Mucosa of stomach (tissue), 1 donor: ENCODE measurements around the gene RPS27.
A peak's percentile ranks its signal among the peaks of the same experiment; 100 is the strongest.

ENCODE experiments used
- H3K27me3 ChIP-seq: one replicate; pipeline ENCODE4 v1.7.0; 2013; ENCODE audit warnings: mild to moderate bottlenecking, low read length; ENCODE audit not compliant: control insufficient read depth, insufficient read depth
- H3K36me3 ChIP-seq: one replicate; pipeline ENCODE4 v1.7.0; 2013; ENCODE audit warnings: low read length; ENCODE audit not compliant: control insufficient read depth, insufficient read depth
- H3K4me1 ChIP-seq: one replicate; pipeline ENCODE4 v1.7.0; 2013; ENCODE audit warnings: mild to moderate bottlenecking, low read length; ENCODE audit not compliant: control insufficient read depth, insufficient read depth
- H3K4me3 ChIP-seq: one replicate; pipeline ENCODE4 v1.7.0; 2013; ENCODE audit warnings: low read length
- H3K9ac ChIP-seq: one replicate; pipeline ENCODE4 v1.7.0; 2013; ENCODE audit warnings: mild to moderate bottlenecking, low read length, moderate library complexity
- H3K9me3 ChIP-seq: one replicate; pipeline ENCODE4 v1.7.0; 2013; ENCODE audit warnings: mild to moderate bottlenecking, low read length, moderate library complexity; ENCODE audit not compliant: control insufficient read depth
- donor health status: Pancreatic carcinoma.

The RPS27 gene

GRCh38 chr1:153990468-153991150 lies at the start of gene RPS27:
Gene RPS27 (plus strand): TSS chr1:153990762. CDS start chr1:153990797, 35 bp downstream.
- peaks cover 27% of the 10 kb centered on the region for H3K4me1 ChIP-seq
- H3K9ac ChIP-seq: peak within 1 kb of the TSS; percentile 98
- no peaks in the 10 kb centered on the region for H3K9me3 ChIP-seq
- H3K4me3 ChIP-seq: peak within 1 kb of the TSS; percentile 88
- H3K36me3 ChIP-seq: no peaks in the 10 kb centered on the region
- H3K27me3 ChIP-seq: no peaks in the 10 kb centered on the region

GRCh38 chr1:153941826-153942725 lies 48.5 kb upstream of the RPS27 start:
- no peak overlapping the region for H3K4me3 ChIP-seq
- H3K4me1 ChIP-seq: peaks cover 18% of the 10 kb centered on the region
- no peaks in the 10 kb centered on the region for H3K27me3 ChIP-seq
- peaks cover 3% of the 10 kb centered on the region for H3K36me3 ChIP-seq
- no peak overlapping the region for H3K9ac ChIP-seq
- no peaks in the 10 kb centered on the region for H3K9me3 ChIP-seq

GRCh38 chr1:153942766-153943549 lies 47.6 kb upstream of the RPS27 start:
- peaks cover 19% of the 10 kb centered on the region for H3K4me1 ChIP-seq
- no peak overlapping the region for H3K9ac ChIP-seq
- H3K4me3 ChIP-seq: no peak overlapping the region
- H3K9me3 ChIP-seq: no peaks in the 10 kb centered on the region
- no peaks in the 10 kb centered on the region for H3K27me3 ChIP-seq
- no peaks in the 10 kb centered on the region for H3K36me3 ChIP-seq

- H3K36me3 ChIP-seq: peaks cover 8% of the 10 kb centered on the region
- peak overlapping the region; percentile 92 for H3K9ac ChIP-seq
- H3K4me3 ChIP-seq: no peak overlapping the region
- H3K27me3 ChIP-seq: no peaks in the 10 kb centered on the region
- H3K9me3 ChIP-seq: no peaks in the 10 kb centered on the region
- H3K4me1 ChIP-seq: peaks cover 19% of the 10 kb centered on the region
Measured at GRCh38 chr1:153944005-153944826, 46.3 kb upstream of the RPS27 start.

- Histone ChIP-seq H3K27me3 (no peaks in the 10 kb centered on the region), H3K9me3 (no peaks in the 10 kb centered on the region), H3K4me3 (peak overlapping the region; percentile 91), H3K9ac (peak overlapping the region; percentile 92), H3K36me3 (peaks cover 9% of the 10 kb centered on the region), H3K4me1 (peaks cover 19% of the 10 kb centered on the region)
Measured at GRCh38 chr1:153944827-153945117, 45.8 kb upstream of the RPS27 start.

DNA sequence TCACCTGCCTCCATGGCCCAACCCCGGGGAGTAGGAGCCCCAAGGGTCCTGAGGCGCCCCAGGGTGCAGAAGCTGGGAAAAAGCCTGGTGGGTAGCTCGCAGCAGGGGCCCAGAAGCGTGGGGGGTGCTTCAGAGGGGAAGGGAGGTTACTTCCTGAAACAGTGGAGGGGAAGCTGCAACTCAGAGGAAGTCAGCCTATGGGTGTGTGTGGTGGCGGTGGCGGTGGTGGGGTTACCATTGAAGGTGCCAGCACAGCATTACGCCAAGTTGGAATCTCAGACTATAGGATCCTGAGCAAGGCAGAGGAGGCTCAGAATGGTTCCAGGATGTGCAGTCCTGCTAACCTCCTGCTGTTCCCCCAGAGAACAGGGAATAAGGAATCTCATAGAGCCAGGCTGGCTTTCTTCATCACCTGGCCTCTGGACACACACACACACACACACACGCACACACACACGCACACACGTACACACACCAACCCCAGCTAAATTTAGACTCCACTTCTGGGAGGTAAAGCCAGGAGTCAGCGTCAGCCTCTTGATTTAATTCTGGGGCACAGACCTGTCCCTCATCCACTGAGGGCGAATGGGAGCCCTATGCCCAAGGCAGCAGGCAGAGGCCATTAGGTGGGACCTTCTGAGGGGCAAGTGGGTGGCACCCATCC lies 45.3 kb upstream of the RPS27 start:
- H3K4me1 ChIP-seq: peaks cover 19% of the 10 kb centered on the region
- H3K4me3 ChIP-seq: peak overlapping the region; percentile 91
- H3K36me3 ChIP-seq: peaks cover 9% of the 10 kb centered on the region
- H3K9me3 ChIP-seq: no peaks in the 10 kb centered on the region
- H3K9ac ChIP-seq: peak overlapping the region; percentile 92
- no peaks in the 10 kb centered on the region for H3K27me3 ChIP-seq

- H3K9ac ChIP-seq: peak overlapping the region; percentile 92
- H3K9me3 ChIP-seq: no peaks in the 10 kb centered on the region
- H3K36me3 ChIP-seq: peaks cover 9% of the 10 kb centered on the region
- peaks cover 19% of the 10 kb centered on the region for H3K4me1 ChIP-seq
- H3K27me3 ChIP-seq: no peaks in the 10 kb centered on the region
- peak overlapping the region; percentile 91 for H3K4me3 ChIP-seq
Measured at GRCh38 chr1:153945795-153946621, 44.6 kb upstream of the RPS27 start.

- Histone ChIP-seq H3K9ac (peak within 1 kb of the TSS; percentile 92), H3K4me1 (peaks cover 19% of the 10 kb centered on the region), H3K36me3 (peaks cover 9% of the 10 kb centered on the region), H3K27me3 (no peaks in the 10 kb centered on the region), H3K9me3 (no peaks in the 10 kb centered on the region), H3K4me3 (peak within 1 kb of the TSS; percentile 91)
Measured at GRCh38 chr1:153946622-153947241, 43.8 kb upstream of the RPS27 start, which contains the start of gene DENND4B. Gene DENND4B (minus strand): TSS chr1:153946718. CDS start chr1:153944374, 2,344 bp downstream.

DNA sequence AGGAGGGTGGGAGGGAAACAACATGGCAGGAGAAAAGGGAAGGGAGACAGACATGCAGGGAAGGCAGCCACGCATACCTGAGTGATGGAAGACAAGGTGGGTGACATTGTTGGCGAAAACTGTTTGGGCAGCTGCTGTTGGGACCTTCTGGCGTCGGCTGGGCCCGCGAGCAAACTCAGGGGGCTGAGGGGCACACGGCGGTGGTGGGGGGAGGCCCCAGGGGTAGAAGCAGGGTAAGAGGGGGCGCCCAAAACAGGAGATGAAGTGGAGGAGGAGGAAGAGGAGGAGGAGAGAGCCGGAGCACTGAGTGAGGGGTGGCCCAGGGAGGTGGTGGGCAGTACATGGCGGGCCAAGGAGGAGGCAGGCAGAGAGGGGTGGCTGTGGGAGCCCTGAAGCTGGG lies 39.4 kb upstream of the RPS27 start:
- H3K9me3 ChIP-seq: no peaks in the 10 kb centered on the region
- H3K9ac ChIP-seq: no peak overlapping the region
- H3K4me1 ChIP-seq: peaks cover 17% of the 10 kb centered on the region
- H3K36me3 ChIP-seq: peaks cover 9% of the 10 kb centered on the region
- H3K4me3 ChIP-seq: no peak overlapping the region
- H3K27me3 ChIP-seq: no peaks in the 10 kb centered on the region

DNA sequence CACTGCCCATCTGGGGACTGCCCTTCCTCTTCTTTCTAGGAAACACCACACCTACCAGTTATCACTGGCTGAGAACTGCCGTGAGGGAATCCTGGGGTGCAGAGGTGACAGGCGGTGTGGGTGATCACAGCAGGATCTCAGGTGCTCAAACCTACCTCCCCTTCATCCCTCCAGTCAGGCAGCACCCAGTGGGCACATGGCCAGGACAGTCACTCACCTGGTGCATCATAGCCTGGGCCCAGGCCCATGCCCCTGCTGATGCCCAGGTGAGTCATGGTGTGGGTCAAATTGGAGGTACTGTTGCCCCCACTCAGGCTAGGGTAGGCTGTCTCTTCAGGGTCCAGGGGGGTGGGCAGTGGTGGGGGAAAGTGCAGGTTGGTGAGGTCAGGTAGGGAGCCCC lies 38.8 kb upstream of the RPS27 start:
- H3K9me3 ChIP-seq: no peaks in the 10 kb centered on the region
- H3K4me1 ChIP-seq: peaks cover 21% of the 10 kb centered on the region
- H3K4me3 ChIP-seq: no peak overlapping the region
- no peak overlapping the region for H3K9ac ChIP-seq
- H3K27me3 ChIP-seq: no peaks in the 10 kb centered on the region
- peaks cover 9% of the 10 kb centered on the region for H3K36me3 ChIP-seq
